Esophagus muscularis mucosa (tissue), 4 donors: ENCODE data around the gene GIGYF1.

Experiments
- EP300 ChIP-seq: sonication (generic); formaldehyde crosslinking; IDR thresholded peaks from one replicate; pipeline ENCODE4 v1.6.1; 2017; ENCODE audit warnings: antibody characterized with exemption
- POLR2A ChIP-seq: fragments of 450-650 bp; IDR thresholded peaks from one replicate; pipeline ENCODE4 v1.6.1; 2017; ENCODE audit warnings: antibody characterized with exemption, moderate library complexity, mild to moderate bottlenecking, low read depth
- TF ChIP-seq, protein P1 (sequence below), 3 experiments: fragments of 200-600 bp in 2 of 3; fragments of 450-650 bp in 1 of 3; sonication (generic) in 2 of 3; IDR thresholded peaks; one replicate each; pipeline ENCODE4 v1.5.1; 2017 to 2019; ENCODE audit warnings: antibody characterized with exemption in 3 of 3, mild to moderate bottlenecking in 2 of 3, moderate library complexity in 1 of 3

DNA sequence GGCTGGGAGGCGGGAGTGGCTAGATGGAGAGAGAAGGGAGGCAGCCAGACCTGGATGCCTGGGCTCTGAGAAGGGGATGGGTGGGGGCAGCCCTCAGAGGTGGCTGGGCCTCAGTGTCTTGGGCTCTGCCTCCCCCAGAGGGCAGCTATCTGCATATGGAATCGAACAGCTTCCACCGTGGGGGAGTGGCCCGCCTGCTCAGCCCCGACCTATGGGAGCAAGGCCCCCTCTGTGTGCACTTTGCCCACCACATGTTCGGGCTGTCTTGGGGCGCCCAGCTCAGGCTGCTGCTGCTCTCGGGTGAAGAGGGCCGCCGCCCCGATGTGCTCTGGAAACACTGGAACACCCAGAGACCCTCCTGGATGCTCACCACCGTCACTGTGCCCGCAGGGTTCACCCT lies 42.6 kb upstream of the GIGYF1 start:
- TF ChIP-seq, protein P1, sequence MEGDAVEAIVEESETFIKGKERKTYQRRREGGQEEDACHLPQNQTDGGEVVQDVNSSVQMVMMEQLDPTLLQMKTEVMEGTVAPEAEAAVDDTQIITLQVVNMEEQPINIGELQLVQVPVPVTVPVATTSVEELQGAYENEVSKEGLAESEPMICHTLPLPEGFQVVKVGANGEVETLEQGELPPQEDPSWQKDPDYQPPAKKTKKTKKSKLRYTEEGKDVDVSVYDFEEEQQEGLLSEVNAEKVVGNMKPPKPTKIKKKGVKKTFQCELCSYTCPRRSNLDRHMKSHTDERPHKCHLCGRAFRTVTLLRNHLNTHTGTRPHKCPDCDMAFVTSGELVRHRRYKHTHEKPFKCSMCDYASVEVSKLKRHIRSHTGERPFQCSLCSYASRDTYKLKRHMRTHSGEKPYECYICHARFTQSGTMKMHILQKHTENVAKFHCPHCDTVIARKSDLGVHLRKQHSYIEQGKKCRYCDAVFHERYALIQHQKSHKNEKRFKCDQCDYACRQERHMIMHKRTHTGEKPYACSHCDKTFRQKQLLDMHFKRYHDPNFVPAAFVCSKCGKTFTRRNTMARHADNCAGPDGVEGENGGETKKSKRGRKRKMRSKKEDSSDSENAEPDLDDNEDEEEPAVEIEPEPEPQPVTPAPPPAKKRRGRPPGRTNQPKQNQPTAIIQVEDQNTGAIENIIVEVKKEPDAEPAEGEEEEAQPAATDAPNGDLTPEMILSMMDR (IDR thresholded peaks at IDR 0.05): no peak
- TF ChIP-seq POLR2A (no peak), EP300 (no peak)
